HG02798 (cell line): ENCODE data around the gene PKHD1.

ENCODE experiments used
- ATAC-seq: cut with Tn5 transposase; IDR thresholded peaks from one replicate; pipeline ENCODE4 v1.9.1; 2021; ENCODE audit warnings: mild to moderate bottlenecking; ENCODE audit not compliant: unreplicated experiment, poor library complexity

Gene PKHD1

DNA sequence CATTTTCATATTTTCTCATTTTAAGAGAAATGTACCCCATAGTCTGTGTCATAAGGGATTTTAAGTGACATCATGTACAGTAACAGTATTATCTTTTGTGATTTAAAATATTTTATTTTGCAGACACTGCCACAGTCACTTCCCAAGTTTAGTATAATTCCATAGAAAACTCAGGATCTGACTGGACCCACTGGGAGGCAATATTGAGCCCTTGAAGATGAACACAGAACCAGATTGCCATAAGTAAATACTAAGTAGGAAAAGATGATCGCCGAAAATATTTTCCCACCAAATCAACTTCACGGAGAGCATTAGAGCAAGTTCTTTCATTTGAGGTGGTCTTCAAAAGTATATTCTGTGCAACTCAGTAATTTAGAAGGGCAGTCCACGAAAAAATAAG lies 17.6 kb upstream of the PKHD1 start:
- no peak for ATAC-seq

DNA sequence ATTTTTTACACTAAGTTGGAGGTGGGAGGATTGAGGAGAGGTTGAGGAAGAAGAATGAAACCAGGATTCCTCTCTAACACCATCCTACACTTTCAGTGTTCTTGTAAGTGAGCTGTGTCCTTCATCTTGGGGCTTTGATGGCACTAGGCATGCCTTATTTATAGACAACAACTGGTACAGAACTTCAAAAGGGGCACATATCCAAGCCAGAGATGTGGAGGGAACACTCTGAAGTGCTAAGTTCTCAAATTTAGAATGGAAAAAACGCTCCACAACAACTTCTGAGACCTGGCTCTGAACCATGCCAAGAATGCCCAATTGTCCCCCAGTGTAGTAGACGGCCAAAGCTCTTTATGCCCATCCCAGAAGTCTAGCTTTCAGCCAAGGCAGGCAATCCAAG lies 16.2 kb upstream of the PKHD1 start:
- no peak for ATAC-seq

DNA sequence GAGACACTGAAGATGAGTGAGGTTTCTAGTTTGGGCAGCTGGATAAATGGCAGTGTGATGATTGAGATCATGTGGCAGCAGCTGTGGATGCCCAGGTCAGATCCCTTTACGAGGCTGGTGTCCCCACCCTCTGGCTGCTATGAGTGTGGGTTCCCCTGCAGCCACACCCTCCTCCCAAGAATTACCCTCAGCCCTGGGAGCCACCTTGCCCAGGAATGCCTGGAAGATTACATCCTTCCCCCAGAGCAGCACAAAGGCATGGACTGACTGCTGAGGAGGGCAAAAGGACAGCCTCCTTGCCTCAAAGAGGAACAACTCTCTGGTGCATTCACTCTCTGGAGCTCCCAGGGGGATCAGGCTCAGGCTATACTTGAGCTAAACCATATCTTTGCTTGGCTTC lies 15.0 kb upstream of the PKHD1 start:
- ATAC-seq = no peak

DNA sequence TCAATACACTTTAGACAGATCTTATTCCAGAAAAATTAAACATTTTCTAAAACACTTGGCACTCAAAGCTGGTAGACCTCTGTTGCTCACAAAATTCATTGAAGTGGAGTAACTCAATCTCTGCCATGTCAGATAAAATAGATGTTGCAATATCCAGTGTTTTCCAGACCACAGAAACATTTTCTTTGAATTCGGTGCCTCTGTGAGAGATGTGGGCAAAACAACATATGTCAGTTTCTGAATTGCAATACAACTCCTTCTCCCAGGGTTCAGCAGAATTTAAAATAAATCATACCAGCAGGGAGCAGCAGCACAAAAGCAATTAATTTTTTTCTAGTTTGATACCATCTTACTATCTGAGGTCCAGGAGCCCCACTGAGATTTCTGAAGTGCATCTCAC lies 11.3 kb upstream of the PKHD1 start:
- ATAC-seq = no peak

DNA sequence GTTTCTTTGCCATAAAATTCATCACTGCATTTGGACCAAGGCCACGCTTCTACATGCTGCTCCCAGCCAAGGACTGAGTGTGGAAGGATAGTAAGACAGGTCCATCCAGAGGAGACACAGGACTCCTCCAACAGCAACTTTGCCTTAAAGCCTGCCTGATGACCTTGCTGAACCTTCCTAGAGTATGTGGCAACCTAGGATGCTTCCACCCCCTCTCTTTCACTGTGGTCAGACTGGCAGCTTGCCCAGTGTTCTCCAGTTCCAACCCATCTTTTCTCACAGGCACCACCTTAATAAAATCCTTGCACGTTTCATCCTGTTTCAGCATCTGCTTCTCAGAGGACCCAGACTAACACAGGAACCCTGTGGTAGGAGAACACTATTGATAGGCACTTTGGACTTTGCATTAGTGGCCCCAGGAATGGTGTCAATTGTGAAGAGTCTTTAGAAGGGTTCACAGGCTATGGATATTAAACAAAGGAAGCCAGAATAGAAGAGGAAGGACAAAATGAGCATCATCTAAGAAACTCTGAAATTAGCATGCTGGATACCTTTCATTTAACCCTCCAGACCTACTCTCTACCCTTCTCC lies 2.4 kb upstream of the PKHD1 start:
- no peak for ATAC-seq

DNA sequence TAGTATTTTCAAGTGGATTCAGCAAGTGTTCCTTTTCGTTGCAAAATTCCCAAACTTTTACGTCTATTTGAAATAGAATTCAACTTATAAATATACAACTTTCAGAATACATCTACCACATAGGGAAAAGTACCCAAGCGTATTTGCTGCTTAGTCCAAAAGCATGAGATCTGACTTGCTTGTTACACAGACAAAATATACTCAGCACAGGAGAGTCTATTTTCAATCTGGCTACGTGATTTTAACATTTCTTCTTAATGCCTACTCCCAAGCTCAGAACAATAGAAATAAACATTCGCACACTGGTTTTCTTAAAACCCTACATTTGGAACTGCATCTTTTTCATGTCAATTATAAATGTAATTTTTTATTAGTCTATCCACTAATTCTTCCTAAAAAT lies 672 bp downstream of the PKHD1 start:
- ATAC-seq = no peak

DNA sequence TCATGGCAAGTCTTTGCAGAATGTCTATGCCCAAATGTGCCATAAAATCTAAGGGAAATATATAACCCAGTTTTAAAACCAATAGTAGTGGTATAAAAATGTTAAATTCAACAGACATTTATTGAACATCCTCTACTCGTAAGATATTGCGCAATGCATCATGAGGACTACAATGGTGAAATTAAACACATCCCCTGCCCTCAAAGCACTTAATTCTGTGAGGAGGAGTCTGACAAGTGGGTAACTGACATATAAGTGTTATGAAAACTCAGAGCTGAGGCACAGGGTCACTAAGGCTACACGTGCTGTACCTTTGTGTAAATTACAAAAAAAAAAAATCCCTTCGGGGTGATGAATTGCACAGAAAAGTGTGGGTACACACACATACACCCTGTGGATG lies 6.2 kb downstream of the PKHD1 start:
- no peak for ATAC-seq

DNA sequence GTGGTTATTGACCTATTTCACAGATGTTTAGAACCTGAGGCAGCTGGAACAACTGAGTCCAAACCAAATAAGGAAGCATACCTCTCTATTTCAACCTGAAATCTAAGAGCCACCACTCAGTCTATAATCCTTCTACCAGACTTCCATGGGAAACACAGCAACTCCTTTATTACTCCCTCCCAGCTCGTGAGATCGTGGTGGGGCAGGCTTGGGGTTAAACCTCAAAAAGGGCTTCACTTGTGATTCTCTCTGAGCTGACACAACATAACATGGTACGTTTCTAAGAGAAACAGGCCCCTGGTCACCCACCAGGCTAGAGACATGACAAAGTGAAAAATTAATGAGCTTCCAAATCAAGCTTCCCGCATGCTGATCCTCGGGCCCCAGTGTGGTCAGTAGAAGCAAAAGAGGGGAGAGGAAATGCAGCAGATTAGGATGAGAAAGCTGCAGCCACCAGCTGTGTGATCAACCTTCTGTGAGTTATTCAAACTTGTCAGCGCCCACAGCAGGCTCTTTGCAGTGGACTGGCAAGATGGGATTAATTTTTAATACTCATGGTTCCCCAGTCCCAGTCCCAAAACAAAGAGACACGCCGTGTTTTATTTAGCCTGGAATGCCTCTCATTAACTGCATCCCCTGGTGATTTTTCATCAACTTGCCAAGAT lies 9.3 kb downstream of the PKHD1 start:
- no peak for ATAC-seq

DNA sequence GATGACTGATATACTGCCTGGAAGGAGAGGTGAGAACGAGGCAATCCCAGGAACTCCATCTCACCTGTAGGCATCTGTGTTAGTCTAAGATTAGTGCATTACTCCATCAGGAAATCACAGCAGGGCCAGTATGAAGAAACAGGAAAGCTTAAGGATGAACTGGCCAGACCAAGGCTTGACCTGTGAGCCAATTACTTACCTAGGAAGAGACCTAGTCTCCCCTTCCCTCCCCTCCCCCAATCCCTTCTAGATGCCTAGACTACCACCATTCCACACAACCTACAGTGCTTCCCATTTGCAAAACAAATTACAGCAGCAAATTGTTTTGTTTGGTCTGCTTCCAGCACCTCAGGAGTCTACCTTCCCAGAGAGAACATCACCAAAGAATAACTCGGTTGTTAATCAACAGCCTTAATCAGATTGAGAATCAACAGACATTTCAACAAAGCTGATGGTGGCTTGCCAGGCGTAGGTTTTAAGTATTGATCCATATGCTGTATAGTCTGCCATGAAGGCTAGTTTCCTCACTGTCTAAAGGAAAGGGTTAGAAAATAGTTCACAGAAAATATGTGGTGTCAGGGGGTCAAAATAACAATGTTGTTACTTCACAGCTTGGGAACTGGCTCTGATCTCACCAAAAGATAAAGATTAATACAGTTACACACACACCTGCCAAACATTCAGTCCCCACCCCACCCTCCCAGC lies 10.1 kb downstream of the PKHD1 start:
- no peak for ATAC-seq

DNA sequence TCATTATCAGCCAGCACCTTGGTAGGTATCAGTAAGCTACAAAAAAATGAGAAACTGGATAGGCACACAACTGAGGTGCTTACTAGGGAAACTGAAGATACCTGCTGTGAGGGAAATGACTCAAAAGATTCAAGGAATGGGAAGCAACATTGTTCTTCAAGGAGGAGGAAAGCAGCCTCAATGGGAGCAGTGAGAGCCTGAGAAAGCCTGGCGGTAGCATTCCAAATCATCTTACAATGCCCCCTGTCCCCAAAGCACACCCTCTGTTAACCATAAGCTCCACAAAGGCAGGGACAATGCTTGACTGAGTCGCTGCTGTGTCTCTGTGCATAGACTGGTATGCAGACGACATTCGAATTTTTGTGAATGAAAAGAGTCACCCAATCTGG lies 10.6 kb downstream of the PKHD1 start:
- no peak for ATAC-seq

DNA sequence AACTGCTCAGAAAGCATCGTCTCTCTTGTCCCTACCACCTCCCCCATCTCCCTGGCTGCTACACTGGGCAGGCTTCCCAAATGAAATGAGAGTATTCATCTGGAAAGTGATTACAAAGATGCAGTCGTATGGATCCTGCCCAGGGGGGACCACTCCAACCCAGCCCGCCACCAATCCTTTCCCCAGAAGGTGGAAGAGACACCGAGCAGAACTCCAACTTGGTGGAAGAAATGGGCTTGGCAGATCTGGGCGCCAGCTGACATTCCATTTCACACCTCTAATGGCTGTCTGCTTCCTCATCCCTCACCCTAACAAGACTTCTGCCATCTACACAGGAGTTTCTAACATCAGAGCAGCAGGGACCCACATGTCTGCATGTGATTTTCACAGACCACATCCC lies 12.7 kb downstream of the PKHD1 start:
- no peak for ATAC-seq

DNA sequence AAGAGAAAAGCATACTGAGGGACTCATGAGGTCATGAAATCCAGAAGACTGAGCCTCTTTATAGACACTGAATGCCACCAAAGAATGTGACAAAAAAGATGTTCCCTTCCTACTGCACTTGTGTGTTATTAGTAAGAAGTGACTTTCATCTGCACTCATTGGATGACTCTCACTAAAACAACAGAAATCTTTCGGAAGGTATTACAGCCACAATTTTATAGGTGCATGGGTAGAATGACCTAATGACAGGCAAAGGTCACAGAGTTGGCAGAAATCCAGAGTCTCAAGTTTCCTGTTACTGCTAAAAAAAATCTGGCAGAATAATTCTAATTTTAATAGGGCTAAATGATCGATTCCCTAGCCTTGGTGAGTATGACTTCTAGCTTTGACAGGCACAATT lies 13.3 kb downstream of the PKHD1 start:
- no peak for ATAC-seq

DNA sequence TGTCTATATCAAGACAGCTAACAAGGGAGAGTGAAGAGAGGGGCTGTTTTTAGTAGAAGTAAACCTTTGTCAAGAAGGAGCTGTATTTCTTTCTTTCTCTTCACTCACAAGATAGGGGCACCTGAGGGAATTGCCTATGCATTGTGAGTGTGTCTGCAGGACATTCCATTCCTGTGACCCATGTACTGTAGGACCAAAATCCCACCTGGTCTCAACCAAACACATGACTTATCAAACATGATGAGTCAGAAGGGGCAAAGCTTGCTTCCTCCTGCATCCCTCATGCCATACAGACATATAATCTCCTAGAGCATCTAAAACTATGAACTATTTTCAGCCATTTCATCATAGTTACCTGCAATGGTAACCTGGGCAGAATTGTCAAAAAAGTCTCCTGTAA lies 21.8 kb downstream of the PKHD1 start:
- no peak for ATAC-seq

DNA sequence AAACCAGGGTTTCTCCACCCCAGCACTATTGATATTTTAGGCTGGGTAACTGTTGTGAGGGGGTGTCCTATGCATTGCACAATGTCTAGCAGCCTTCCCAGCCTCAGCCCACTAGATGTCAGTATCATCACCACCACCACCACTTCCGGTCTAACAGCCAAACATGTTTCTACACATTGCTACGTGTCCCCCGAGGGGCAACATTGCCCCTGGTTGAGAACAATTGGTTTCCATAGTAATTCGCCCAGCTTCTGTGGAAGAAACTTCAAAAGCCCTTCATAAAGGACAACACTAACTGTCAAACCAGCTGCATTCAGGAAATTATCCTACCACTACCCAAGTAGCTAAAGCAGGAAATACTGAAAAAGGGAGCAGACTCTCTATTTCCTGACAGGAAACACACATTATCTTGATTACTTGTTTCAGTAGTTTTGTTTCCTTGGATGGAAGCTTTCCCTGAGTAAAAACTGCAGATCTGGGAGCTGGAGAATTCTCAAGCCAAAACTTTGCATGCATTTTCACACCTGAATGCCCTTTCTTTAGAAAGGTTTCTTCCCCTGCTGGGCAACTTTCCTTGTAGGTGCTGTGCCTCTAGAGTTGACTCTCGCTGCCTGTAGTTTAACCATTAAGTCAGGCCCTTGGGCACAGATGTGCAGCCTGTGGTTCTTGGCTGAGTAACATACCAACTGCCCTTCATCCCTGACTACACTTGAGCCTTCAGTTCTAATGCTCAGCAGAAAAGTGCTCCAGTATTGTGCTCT lies 23.6 kb downstream of the PKHD1 start:
- ATAC-seq = peak; percentile 99

DNA sequence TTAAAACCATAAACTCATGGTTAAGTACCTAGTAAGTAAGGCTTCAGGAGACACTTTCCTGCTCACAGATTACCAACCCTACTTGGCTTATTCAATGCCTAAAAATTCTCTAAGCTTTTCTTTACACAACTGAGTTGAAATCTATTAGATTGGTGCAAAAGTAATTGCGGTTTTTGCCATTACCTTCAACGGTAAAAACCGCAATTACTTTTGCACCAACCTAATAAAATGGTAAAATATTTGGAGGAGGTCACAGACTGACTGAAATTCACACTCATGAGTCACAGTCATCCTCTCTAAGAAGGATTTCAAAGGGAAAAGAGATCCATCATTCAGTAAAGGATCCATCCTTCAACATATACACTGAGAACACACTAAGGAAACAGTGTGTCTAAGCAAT lies 25.9 kb downstream of the PKHD1 start:
- ATAC-seq = no peak

DNA sequence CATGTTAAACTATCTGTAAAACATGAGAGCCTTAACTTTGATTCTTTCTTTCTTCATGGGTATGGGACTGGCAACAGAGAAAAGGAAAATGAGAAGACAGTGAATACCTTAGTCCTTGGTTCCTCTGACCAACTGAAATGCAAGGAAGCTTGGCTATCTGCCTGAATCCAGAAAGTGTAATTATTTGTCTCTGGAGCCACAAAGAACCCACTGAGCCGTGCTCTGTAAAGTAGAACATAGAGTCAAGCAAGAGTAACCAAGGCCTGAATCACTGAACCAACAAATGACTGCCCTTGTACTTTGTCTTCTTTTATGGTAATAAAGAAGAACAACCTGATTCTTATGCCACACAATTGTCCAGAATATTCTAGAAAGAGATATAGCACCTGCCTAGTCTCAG lies 27.6 kb downstream of the PKHD1 start:
- ATAC-seq = no peak

DNA sequence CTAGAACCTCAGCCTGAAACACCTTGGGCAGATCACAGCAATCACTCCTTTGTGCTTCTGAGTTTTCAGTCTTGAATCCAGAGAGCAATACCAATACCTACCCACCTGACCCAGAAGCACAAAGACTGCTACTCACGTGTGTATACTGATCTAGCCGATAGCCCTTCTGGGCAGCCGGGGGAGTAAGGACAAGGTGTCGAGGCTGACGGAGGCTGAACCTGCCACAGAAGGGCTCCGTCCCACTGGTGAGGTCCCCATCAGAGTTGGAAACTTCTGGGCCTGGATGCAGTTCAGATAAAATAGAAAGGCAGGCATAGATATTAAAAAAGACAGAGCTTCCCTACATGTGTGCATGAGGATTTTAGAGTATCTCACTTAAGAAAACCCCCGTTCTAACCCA lies 32.0 kb downstream of the PKHD1 start:
- no peak for ATAC-seq

DNA sequence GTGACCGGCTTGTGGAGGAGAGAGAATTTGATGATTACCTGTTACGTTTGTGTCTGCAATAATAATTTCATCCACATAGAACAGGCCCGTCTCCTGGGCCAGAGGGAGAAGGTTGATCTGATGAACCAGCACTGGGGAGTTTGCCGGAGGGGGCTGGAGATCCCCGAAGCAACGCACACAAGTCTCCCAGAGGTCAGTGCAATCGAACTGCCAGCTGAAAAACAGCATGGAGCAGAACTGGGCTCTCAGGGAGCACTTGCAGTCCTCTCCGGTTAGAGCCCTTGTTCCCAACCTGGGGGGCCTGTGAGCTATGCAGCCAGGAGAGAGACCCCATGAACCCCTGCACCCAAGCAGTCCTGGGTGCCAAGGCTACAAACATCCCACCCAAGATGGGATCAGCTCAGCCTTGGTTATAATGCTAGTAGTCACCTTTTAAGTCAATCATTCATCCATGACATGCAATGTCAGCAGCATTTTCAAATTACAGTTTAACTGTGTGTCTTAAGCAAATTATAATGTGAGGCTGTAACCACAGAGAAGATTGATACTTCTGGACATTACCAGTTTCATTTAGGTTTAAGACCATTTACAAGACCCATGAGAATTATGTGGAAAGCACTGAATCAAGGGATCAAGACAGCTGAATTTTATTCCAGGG lies 34.2 kb downstream of the PKHD1 start:
- no peak for ATAC-seq

DNA sequence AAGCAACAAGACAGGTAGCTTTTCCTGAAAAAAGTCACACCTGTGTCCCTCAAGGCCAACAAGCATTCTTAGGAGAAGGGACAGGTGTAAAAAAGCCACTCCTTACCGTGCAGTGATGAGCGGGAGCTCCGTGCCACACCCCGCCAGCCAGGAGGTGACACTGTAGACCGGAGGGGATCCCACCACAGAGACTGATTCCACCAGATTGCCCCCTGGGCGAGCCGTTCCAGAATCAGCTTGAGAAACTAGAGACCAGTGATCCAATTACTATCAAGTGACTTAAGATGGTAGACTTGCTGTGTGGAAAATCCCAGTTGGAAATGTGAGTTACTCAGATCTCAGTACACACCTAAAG lies 37.4 kb downstream of the PKHD1 start:
- ATAC-seq = no peak

DNA sequence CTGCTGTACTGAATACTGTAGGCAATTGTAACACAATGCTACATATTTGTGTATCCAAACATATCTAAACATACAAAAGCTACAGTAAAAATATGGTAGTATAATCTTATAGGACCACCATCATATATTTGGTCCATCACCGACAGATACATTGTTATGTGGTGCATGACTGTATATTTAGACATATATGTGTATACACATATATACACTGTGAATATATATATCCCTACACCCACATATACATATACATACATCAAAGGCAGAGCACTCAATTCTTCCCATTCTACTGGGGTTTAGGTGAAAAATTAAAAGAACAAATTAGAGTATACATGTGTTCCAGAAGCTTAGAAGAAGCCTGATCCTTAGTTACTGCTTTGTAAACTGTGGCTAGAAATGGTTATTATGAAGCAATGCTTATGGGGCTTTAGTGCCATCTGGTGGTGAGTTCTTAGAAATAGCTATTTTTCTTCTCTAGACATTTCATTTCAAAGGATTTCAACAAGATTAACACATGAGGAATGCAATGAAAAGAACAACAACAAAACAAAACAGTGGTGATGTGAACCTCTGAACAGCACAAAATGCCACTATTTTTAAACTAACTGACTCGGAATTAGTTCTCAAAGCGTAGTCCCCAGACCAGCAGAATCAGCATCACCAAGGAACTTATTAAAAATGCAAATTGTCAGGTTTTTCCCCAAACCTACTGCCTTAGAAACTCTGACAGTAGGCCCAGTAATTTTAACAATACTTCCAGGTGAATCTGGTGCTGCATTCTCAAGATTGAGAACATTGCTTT lies 38.0 kb downstream of the PKHD1 start:
- peak; percentile 63 for ATAC-seq
